ENCODE data around the gene TSPAN5.
"Not testable (repeated sequence)": the region's sequence is repeated elsewhere in the genome, so short reads cannot be mapped to it uniquely, and the experiment has no call there.

TSPAN5 gene

GRCh38 chr4:98658287-98659105 lies at the start of gene TSPAN5:
Gene TSPAN5 (minus strand): TSS chr4:98658611.
- DNase-seq (ENCODE audit: low read depth), result peak; percentile 71

- no peak for DNase-seq (ENCODE audit: low read depth)
These were observed 48.5 kb upstream of the TSPAN5 start for GRCh38 chr4:98706935-98707334.

GRCh38 chr4:98706200-98706813 lies 47.9 kb upstream of the TSPAN5 start:
- DNase-seq (ENCODE audit: low read depth), result no peak

GRCh38 chr4:98705586-98705985 lies 47.2 kb upstream of the TSPAN5 start:
- not testable (repeated sequence) for DNase-seq (ENCODE audit: low read depth)

GRCh38 chr4:98700656-98701055 lies 42.2 kb upstream of the TSPAN5 start:
- no peak for DNase-seq (ENCODE audit: low read depth)

GRCh38 chr4:98694076-98694475 lies 35.7 kb upstream of the TSPAN5 start:
- DNase-seq (ENCODE audit: low read depth), result no peak

- DNase-seq (ENCODE audit: low read depth), result no peak
These were observed 34.0 kb upstream of the TSPAN5 start for GRCh38 chr4:98692411-98692810.

GRCh38 chr4:98691588-98691987 lies 33.2 kb upstream of the TSPAN5 start:
- no peak for DNase-seq (ENCODE audit: low read depth)

GRCh38 chr4:98689507-98690174 lies 31.2 kb upstream of the TSPAN5 start:
- no peak for DNase-seq (ENCODE audit: low read depth)

- no peak for DNase-seq (ENCODE audit: low read depth)
These were observed 30.2 kb upstream of the TSPAN5 start for GRCh38 chr4:98688411-98689290.

- no peak for DNase-seq (ENCODE audit: low read depth)
These were observed 29.5 kb upstream of the TSPAN5 start for GRCh38 chr4:98687876-98688275.

- no peak for DNase-seq (ENCODE audit: low read depth)
These were observed 28.4 kb upstream of the TSPAN5 start for GRCh38 chr4:98686847-98687246.

GRCh38 chr4:98686043-98686707 lies 27.8 kb upstream of the TSPAN5 start:
- DNase-seq (ENCODE audit: low read depth), result no peak

GRCh38 chr4:98685225-98686042 lies 27.0 kb upstream of the TSPAN5 start:
- no peak for DNase-seq (ENCODE audit: low read depth)

- no peak for DNase-seq (ENCODE audit: low read depth)
These were observed 24.3 kb upstream of the TSPAN5 start for GRCh38 chr4:98682719-98683118.

GRCh38 chr4:98680806-98681205 lies 22.4 kb upstream of the TSPAN5 start:
- no peak for DNase-seq (ENCODE audit: low read depth)

GRCh38 chr4:98679738-98680137 lies 21.3 kb upstream of the TSPAN5 start:
- DNase-seq (ENCODE audit: low read depth), result no peak

- DNase-seq (ENCODE audit: low read depth), result no peak
These were observed 19.4 kb upstream of the TSPAN5 start for GRCh38 chr4:98677799-98678198.

- DNase-seq (ENCODE audit: low read depth), result no peak
These were observed 16.2 kb upstream of the TSPAN5 start for GRCh38 chr4:98674404-98675173.

GRCh38 chr4:98673978-98674377 lies 15.6 kb upstream of the TSPAN5 start:
- no peak for DNase-seq (ENCODE audit: low read depth)
